ENCODE results near the gene HERC6.

GRCh38 chr4:88378691-88379559 lies at the start of gene HERC6:
- TF ChIP-seq CREB1 (IDR thresholded peaks at IDR 0.05; ENCODE audit: low read depth), result no peak
- no peak for TF ChIP-seq EP300 (IDR thresholded peaks at IDR 0.05; ENCODE audit: borderline replicate concordance)
- no peak for TF ChIP-seq REST (IDR thresholded peaks at IDR 0.05; ENCODE audit: low read depth)
- peak; percentile 28; the same call in 1 of the 2 replicates for TF ChIP-seq TCF12 (IDR thresholded peaks at IDR 0.05; ENCODE audit: low read depth)
- TF ChIP-seq EGR1 (IDR thresholded peaks at IDR 0.05), result no peak
- no peak for TF ChIP-seq MAX (IDR thresholded peaks at IDR 0.05)
